Fibroblast of skin of abdomen (primary cell): ENCODE data around the gene EEF1AKMT2. TPM values are rescaled to one million over a fixed set of nuclear protein-coding genes. Genes with fewer than 3 reads are reported as not detected.
A peak's percentile ranks its signal among the peaks of the same experiment; 100 is the strongest.
"Not testable (repeated sequence)": the region's sequence is repeated elsewhere in the genome, so short reads cannot be mapped to it uniquely, and the experiment has no call there.

ENCODE experiments used
- DNase-seq: peaks from one replicate; pipeline ENCODE4 v3.0.0-alpha.2; 2013
- polyA plus RNA-seq, 2 experiments: library from polyadenylated mRNA; unstranded; fragments of 120-200 nt; gene quantifications; one replicate each; pipeline ENCODE4 v1.2.1, GENCODE V29; 2013; ENCODE audit not compliant: insufficient read length in 2 of 2

Gene EEF1AKMT2
- 24.4 TPM for polyA plus RNA-seq (2013, experiment 1 of 2; ENCODE audit: insufficient read length)
- 26.1 TPM for polyA plus RNA-seq (2013, experiment 2 of 2; ENCODE audit: insufficient read length)

- DNase-seq: peak; percentile 86
These were observed at the start of gene EEF1AKMT2 for GRCh38 chr10:124791547-124792348. TSS of gene EEF1AKMT2 (minus strand) at chr10:124791887. CDS start at chr10:124791833, 54 bp downstream.

GRCh38 chr10:124837687-124838086 is 46.0 kb upstream of the EEF1AKMT2 start:
- no peak for DNase-seq

DNA sequence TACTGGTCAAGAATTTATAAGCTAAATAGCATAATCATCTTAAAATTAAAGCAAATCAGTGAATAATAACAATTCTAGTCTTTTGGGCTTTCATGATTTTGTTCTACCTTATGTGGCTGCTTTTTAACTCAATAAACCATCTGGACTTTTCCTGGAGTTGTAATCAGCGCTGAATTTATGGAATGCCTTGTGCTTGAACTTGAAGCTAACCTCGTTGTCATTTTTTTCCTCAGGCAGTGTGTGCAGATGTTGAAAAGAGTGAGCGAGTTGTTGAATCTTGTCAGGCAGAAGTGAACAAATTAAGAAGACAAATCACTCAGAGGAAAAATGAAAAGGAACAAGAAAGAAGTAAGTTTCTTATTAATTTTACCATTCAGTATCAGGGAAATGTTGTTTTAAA is 39.4 kb upstream of the EEF1AKMT2 start:
- DNase-seq: no peak

GRCh38 chr10:124830445-124830844 is 38.8 kb upstream of the EEF1AKMT2 start:
- DNase-seq: no peak

GRCh38 chr10:124829447-124830115 is 37.9 kb upstream of the EEF1AKMT2 start:
- DNase-seq: no peak

GRCh38 chr10:124827474-124827873 is 35.8 kb upstream of the EEF1AKMT2 start:
- peak; percentile 6 for DNase-seq

GRCh38 chr10:124826262-124826661 is 34.6 kb upstream of the EEF1AKMT2 start:
- no peak for DNase-seq

DNA sequence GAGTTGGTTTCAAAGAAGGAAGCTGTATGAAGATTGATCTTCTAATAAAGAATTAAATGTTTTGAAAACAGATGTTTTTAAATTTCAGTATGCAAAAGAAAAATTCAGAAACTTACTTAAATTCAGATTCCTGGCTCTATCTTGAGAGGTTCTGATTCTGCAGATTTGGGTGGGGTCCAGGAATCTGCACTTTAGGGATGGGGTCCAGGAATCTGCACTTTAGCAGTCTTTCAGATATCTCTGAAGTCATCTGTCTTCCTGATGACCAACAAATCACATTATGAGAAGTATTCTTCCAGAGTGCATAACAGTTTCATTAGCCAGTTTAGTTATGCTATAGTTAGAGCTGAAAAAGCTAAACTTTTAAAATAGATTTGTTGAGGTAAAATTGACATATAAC is 34.0 kb upstream of the EEF1AKMT2 start:
- DNase-seq: no peak

DNA sequence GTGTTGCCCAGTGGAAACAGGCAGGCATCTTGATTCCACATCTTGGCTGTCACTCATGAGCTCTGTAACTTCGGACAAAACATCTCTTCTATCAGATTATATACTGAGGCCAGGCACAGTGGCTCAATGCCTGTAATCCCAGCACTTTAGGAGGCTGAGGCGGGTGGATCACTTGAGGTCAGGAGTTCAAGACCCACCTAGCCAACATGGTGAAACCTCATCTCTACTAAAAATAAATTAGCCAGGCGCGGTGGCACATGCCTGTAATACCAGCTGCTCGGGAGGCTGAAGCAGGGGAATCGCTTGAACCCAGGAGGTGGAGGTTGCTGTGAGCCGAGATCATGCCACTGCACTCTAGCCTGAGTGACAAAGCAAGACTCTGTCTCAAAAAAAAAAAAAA is 33.2 kb upstream of the EEF1AKMT2 start:
- DNase-seq: not testable (repeated sequence)

DNA sequence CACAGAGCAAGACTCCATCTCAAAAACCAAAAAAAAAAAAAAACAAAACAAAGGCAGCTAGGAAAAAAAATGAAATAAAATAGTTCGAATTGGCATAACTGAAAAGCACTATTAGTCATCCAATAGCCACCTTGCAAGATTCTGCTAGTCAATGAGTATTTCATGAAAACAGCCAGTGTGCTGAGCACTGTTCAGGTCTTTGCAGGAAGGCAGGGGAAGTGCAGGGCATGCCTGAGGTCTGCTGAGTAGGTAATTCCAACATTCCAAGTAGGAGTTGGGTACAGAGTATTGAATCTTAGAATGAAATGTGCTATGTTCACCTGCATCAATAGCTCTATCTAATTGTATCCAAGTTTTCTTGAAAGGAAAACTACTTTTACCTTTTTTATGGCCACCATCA is 32.8 kb upstream of the EEF1AKMT2 start:
- DNase-seq: no peak

- no peak for DNase-seq
These were observed 29.8 kb upstream of the EEF1AKMT2 start for GRCh38 chr10:124821520-124821919.

GRCh38 chr10:124820121-124820520 is 28.4 kb upstream of the EEF1AKMT2 start:
- no peak for DNase-seq

DNA sequence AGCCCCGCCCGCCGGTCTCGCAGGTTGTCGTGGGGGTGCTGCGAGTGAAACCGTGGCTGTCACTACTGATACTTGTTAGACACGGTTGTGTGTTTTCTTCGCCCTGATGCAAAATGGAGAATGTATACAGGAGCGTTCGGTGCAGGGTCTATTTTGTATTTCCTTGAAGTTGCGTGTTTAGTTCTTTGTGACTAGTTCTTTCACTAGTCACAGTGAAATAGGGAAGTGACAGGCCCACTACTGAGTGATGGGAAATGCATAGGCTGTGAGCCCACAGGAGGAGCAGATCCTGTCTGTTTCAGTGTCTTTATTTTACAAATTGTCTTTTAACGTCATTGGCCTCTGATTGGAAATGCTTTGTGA is 10.6 kb upstream of the EEF1AKMT2 start:
- no peak for DNase-seq

DNA sequence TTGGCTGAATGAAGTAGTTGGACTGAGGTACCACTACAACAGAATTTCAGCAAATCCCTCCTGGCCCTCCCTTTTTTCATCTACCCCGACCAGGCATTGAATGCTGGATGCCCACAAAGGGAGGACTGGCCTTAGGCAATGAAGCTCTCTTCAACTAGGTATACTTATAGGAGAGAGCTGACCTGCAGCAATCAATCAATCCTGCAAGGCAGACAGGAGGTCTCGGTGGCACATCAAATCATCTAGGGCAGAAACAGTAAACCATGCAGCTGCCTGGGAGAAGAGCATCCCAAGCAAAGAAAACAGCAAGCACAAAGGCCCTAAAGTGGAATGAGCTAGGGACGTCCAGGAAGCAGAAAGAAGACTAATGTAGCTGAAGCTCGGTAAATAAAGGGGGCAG is 7.5 kb upstream of the EEF1AKMT2 start:
- DNase-seq: no peak

DNA sequence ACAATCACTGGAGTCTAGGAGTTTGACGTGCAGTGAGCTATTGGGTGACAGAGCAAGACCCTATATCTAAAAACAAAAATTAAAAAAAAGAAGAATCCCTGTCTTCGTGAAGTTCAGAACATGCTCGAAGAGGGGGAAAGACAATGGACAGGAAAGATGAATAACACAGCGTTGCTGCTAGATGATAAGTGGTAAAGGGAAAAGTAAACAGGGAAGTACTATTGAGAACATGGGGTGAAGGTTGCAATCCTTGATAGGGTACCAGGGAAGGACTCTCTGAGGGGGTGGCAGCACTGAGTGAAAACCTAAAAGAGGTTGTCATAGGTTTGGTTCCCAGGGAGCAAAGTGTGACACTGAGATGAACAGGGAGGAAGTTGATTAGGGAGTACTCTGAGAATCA is 7.1 kb upstream of the EEF1AKMT2 start:
- DNase-seq: no peak

- DNase-seq: no peak
These were observed 6.7 kb upstream of the EEF1AKMT2 start for GRCh38 chr10:124798364-124798763.

DNA sequence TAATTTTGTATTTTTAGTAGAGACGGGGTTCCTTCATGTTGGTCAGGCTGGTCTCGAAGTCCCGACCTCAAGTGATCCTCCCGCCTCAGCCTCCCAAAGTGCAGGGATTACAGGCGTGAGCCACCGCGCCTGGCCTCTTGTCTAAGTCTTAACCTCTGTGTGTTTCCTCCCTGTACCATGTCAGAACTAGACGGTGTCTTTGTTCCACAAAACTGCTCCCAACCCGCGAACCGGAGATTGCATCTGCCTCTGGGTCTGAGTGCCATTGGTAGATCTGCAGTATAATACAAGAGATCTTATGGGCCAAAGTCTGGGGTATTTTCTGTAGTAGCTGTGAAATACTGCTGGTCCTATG is 1.3 kb upstream of the EEF1AKMT2 start:
- no peak for DNase-seq

DNA sequence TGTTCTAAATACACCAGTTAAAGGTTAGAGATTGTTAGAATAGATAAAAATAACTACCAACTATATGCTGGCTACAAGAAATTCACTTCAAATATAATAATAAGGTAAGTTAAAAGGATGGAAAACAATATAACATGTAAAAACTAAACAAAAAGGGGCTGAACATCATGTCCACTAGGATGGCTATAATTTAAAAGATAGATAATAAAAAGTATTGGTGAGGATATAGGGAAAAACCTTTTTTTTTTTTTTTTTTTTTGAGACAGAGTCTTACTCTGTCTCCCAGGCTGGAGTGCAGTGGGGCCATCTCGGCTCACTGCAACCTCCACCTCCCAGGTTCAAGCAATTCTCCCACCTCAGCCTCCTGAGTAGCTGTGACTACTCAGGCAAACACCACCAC is 8.8 kb downstream of the EEF1AKMT2 start:
- not testable (repeated sequence) for DNase-seq

- DNase-seq: no peak
These were observed 22.9 kb downstream of the EEF1AKMT2 start for GRCh38 chr10:124768791-124769190.

- DNase-seq: no peak
These were observed 26.4 kb downstream of the EEF1AKMT2 start for GRCh38 chr10:124765256-124765655.

DNA sequence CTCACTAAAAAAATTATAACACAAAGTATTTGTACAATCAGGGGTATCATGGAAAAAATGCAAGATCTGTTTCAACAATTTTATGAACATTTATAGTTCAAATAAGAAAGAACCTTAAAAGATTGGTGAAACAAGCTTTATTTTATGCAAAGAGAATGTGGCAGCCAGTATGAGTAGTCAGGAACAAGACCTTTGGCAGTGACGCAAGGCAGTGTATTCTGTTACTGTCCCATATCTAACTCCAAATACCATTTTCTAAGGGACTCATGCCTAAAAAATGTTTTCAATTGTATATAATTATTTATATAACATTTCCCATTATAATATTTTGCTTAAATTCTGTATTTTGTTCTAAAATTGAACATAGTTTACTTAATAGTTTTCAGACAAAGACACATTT is 28.4 kb downstream of the EEF1AKMT2 start:
- no peak for DNase-seq

- no peak for DNase-seq
These were observed 29.4 kb downstream of the EEF1AKMT2 start for GRCh38 chr10:124762281-124762680.

DNA sequence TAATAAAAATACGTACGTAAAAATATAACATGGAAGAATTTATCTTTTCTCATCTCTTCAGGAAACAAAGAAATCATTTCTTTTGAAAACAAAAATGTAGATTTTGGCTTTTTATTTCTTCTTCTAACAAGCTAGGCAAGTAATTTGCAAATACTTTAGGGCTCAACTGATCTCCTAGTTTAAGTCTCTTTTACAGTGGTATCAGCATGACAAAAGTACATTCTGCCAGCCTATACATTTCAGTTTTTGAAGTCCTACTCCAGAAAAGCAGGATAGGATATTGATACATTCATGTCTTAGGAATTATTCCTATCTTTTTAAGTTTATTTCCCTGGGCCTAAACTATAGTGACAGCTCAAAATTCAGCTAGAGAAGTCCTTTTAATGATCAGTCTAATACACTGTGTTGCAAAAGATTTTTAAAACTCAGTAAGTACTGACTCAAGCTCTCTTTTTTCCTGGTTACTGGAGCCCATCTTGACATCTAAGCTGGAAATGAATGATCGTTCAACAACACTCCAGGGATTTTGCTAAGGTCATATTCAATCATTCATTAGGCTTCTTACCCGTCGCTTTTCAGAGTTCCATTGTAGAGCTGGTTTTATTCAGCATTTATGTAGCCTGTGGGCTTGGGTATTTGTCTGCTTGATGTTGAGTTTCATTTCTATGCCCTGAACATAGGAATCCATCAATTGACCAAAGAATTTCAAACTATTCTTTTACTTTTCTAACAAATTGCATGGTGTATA is 35.4 kb downstream of the EEF1AKMT2 start:
- no peak for DNase-seq
